GM12892 (cell line): ENCODE results near the gene LTA.

ENCODE experiments used
- POLR2A ChIP-seq: IDR thresholded peaks from 2 replicates; pipeline ENCODE4 v1.6.1; 2011; ENCODE audit warnings: low read depth, low read length, control low read depth
- TAF1 ChIP-seq: IDR thresholded peaks from 2 replicates; pipeline ENCODE4 v1.6.1; 2011; ENCODE audit warnings: low read depth, mild to moderate bottlenecking, control low read depth, low read length, borderline replicate concordance

- TF ChIP-seq TAF1, result no peak
- TF ChIP-seq POLR2A, result no peak
These were observed 9.5 kb downstream of the LTA start for GRCh38 chr6:31581434-31582229.
